GM23338 (cell line): ENCODE data around the gene PPP1CC. TPM values are rescaled to one million over a fixed set of nuclear protein-coding genes. Genes with fewer than 3 reads are reported as not detected.
A peak's percentile ranks its signal among the peaks of the same experiment; 100 is the strongest.

Experiments used
- ATAC-seq: fragments of 200-7000 bp; cut with Tn5 transposase; 3 replicates; pipeline ENCODE4 v1.9.1; 2020
- DNase-seq: peaks from one replicate; pipeline ENCODE4 v3.0.0-alpha.2; 2015; ENCODE audit warnings: low spot score
- H2AFZ ChIP-seq: fragments of 200-600 bp; sonication (generic); 2 replicates; pipeline ENCODE4 v1.8.0; 2016; ENCODE audit warnings: antibody characterized with exemption, mild to moderate bottlenecking, moderate library complexity
- H3F3A ChIP-seq: fragments of 200-600 bp; sonication (generic); replicated peaks from 2 replicates; pipeline ENCODE4 v1.8.0; 2017; ENCODE audit warnings: antibody characterized with exemption, mixed run types, low read depth
- H3K27ac ChIP-seq: fragments of 200-600 bp; sonication (generic); 2 replicates; pipeline ENCODE4 v1.6.1; 2016; ENCODE audit warnings: low read depth
- H3K27me3 ChIP-seq: fragments of 200-600 bp; sonication (generic); 2 replicates; pipeline ENCODE4 v1.8.0; 2016; ENCODE audit warnings: mild to moderate bottlenecking, mixed run types, moderate library complexity; ENCODE audit not compliant: insufficient read depth
- H3K36me3 ChIP-seq: fragments of 200-600 bp; sonication (generic); 2 replicates; pipeline ENCODE4 v1.8.0; 2016; ENCODE audit warnings: mild to moderate bottlenecking; ENCODE audit not compliant: insufficient read depth
- H3K4me1 ChIP-seq: fragments of 200-600 bp; sonication (generic); 2 replicates; pipeline ENCODE4 v1.8.0; 2016; ENCODE audit warnings: mild to moderate bottlenecking, moderate library complexity; ENCODE audit not compliant: insufficient read depth
- H3K4me2 ChIP-seq: fragments of 200-600 bp; sonication (generic); 2 replicates; pipeline ENCODE4 v1.7.1; 2017; ENCODE audit warnings: mixed run types
- H3K4me3 ChIP-seq: fragments of 200-600 bp; sonication (generic); 2 replicates; pipeline ENCODE4 v1.6.1; 2016; ENCODE audit warnings: mixed run types
- H3K79me2 ChIP-seq: fragments of 200-600 bp; sonication (generic); replicated peaks from 2 replicates; pipeline ENCODE4 v1.8.0; 2017; ENCODE audit warnings: mild to moderate bottlenecking; ENCODE audit not compliant: insufficient read depth
- H3K9me2 ChIP-seq: fragments of 200-600 bp; sonication (generic); 2 replicates; pipeline ENCODE4 v1.8.0; 2017; ENCODE audit not compliant: insufficient read depth
- H4K20me1 ChIP-seq: fragments of 200-600 bp; sonication (generic); replicated peaks from 2 replicates; pipeline ENCODE4 v1.8.0; 2017; ENCODE audit warnings: mild to moderate bottlenecking; ENCODE audit not compliant: insufficient read depth
- H3K27ac Mint-ChIP-seq: 2 replicates; pipeline ENCODE4 v1.8.0; 2020; ENCODE audit warnings: inconsistent platforms, mild to moderate bottlenecking, moderate library complexity, mixed read lengths
- H3K27me3 Mint-ChIP-seq: 3 replicates; pipeline ENCODE4 v1.8.0; 2022; ENCODE audit warnings: low read depth, mild to moderate bottlenecking, moderate library complexity, mixed read lengths, inconsistent platforms; ENCODE audit not compliant: insufficient read depth, poor library complexity
- H3K36me3 Mint-ChIP-seq: 3 replicates; pipeline ENCODE4 v1.8.0; 2021; ENCODE audit warnings: low read depth, mild to moderate bottlenecking, inconsistent platforms, moderate library complexity, mixed read lengths
- H3K4me1 Mint-ChIP-seq: 3 replicates; pipeline ENCODE4 v1.8.0; 2020; ENCODE audit warnings: mild to moderate bottlenecking, inconsistent platforms, mixed read lengths
- H3K4me3 Mint-ChIP-seq: 3 replicates; pipeline ENCODE4 v1.8.0; 2021; ENCODE audit warnings: moderate library complexity, mild to moderate bottlenecking, inconsistent platforms, mixed read lengths
- H3K9me3 Mint-ChIP-seq: 3 replicates; pipeline ENCODE4 v1.8.0; 2020; ENCODE audit warnings: moderate library complexity, mild to moderate bottlenecking, inconsistent platforms, mixed read lengths
- CREB1 ChIP-seq: fragments of 250-450 bp; sonication (Bioruptor Pico); IDR thresholded peaks from 2 replicates; pipeline ENCODE4 v1.5.0; 2020; ENCODE audit warnings: low read depth, mild to moderate bottlenecking, moderate library complexity
- CTCF ChIP-seq, 2 experiments: fragments of 200-600 bp in 1 of 2; sonication (generic) in 1 of 2; conservative IDR thresholded peaks; 2 replicates each; pipeline versions ENCODE4 v1.5.1 to v1.6.1; 2016 to 2017; ENCODE audit warnings: antibody characterized with exemption in 2 of 2, low read depth in 2 of 2, mild to moderate bottlenecking in 2 of 2, moderate library complexity in 1 of 2
- ETS1 ChIP-seq: IDR thresholded peaks from 2 replicates; pipeline ENCODE4 v1.6.1; 2016; ENCODE audit warnings: antibody characterized with exemption
- EZH2 ChIP-seq: fragments of 200-600 bp; sonication (generic); IDR thresholded peaks from one replicate; pipeline ENCODE4 v1.8.0; 2017; ENCODE audit warnings: antibody characterized with exemption, mild to moderate bottlenecking, low read depth; ENCODE audit not compliant: unreplicated experiment
- EZH2phosphoT487 ChIP-seq: fragments of 200-600 bp; sonication (generic); IDR thresholded peaks from one replicate; pipeline ENCODE4 v1.8.1; 2018; ENCODE audit warnings: antibody characterized with exemption; ENCODE audit not compliant: unreplicated experiment
- NANOG ChIP-seq: IDR thresholded peaks from 2 replicates; pipeline ENCODE4 v1.6.1; 2016; ENCODE audit warnings: antibody characterized with exemption, borderline replicate concordance
- POLR2AphosphoS5 ChIP-seq: IDR thresholded peaks from 2 replicates; pipeline ENCODE4 v1.6.1; 2016; ENCODE audit warnings: antibody characterized with exemption, low read depth
- REST ChIP-seq: IDR thresholded peaks from one replicate; pipeline ENCODE4 v1.6.1; 2018; ENCODE audit warnings: antibody characterized with exemption; ENCODE audit not compliant: unreplicated experiment
- ZNF114 ChIP-seq: fragments of 250-450 bp; sonication (Bioruptor Pico); IDR thresholded peaks from 2 replicates; pipeline ENCODE4 v1.5.0; 2020; ENCODE audit warnings: mild to moderate bottlenecking, moderate library complexity
- ZNF331 ChIP-seq: fragments of 250-450 bp; sonication (Bioruptor Pico); IDR thresholded peaks from 2 replicates; pipeline ENCODE4 v1.5.0; 2020; ENCODE audit warnings: low read depth, mild to moderate bottlenecking, moderate library complexity
- polyA plus RNA-seq: library from polyadenylated mRNA; unstranded; fragments of >200 nt; fragmentation: Nextera tagmentation; extraction: Ambion mirVana; gene quantifications from 2 replicates; pipeline ENCODE4 v1.2.1, GENCODE V29; 2016
- total RNA-seq: library from RNA; depleted of rRNA; stranded (reverse); fragments of >200 nt; shearing (Covaris generic); gene quantifications from 2 replicates; pipeline ENCODE4 v1.2.3, GENCODE V29; 2014

PPP1CC gene
- total and polyA plus RNA-seq, 2 experiments from 2014 or later, result 276 to 501 TPM

- Histone ChIP-seq H3K4me1 (peaks cover 4% of the 10 kb centered on the region; the same call in 1 of the 2 replicates), H3F3A (no peaks in the 10 kb centered on the region), H4K20me1 (no peaks in the 10 kb centered on the region), H2AFZ (peak overlapping the region; percentile 47; the same call in 1 of the 2 replicates), H3K4me2 (no peak overlapping the region), H3K27me3 (no peaks in the 10 kb centered on the region), H3K9me2 (peaks cover 3% of the 10 kb centered on the region; the same call in 1 of the 2 replicates), H3K79me2 (no peaks in the 10 kb centered on the region), H3K27ac (no peak overlapping the region), H3K36me3 (no peaks in the 10 kb centered on the region), H3K4me3 (no peak overlapping the region)
- DNase-seq (no peak), ATAC-seq (no peak)
- Mint-ChIP-seq H3K27ac (no peak overlapping the region), H3K36me3 (no peaks in the 10 kb centered on the region), H3K4me3 (no peak overlapping the region), H3K4me1 (peaks cover 30% of the 10 kb centered on the region), H3K9me3 (no peaks in the 10 kb centered on the region), H3K27me3 (peaks cover 3% of the 10 kb centered on the region)
- TF ChIP-seq REST (no peak), EZH2phosphoT487 (no peak), CTCF (conservative IDR thresholded peaks at IDR 0.05; ENCODE audit: low read depth in 2 of 2) (no peak), EZH2 (no peak), ZNF331 (no peak), ZNF114 (CRISPR knock-in tag) (no peak), ETS1 (no peak), NANOG (no peak), POLR2AphosphoS5 (no peak), CREB1 (CRISPR knock-in tag) (no peak)
Measured at GRCh38 chr12:110780448-110780847, 37.8 kb upstream of the PPP1CC start.
